ENCODE results near the gene DPY19L1. TPM values are rescaled to one million over a fixed set of nuclear protein-coding genes. Genes with fewer than 3 reads are reported as not detected.

DPY19L1 gene
- polyA plus RNA-seq (2012; ENCODE audit: insufficient read length, low read depth), result 0.73 TPM

DNA sequence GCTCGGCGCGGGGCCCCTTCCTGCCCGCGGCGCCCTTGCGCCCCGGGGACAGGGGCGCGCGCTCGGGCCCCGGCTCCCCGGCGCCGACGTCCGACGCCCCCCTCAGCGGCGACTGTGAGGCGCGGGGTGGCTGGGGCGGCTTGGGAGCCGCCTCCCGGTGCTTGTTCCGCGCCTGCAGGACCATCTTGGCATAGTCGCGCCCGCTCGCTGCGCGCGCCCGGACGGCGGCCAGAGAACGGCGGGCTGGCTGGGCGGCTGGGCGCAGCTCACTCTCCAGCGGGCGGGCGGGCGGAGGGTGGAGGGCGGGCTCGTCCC lies at the start of gene DPY19L1:
TSS of gene DPY19L1 (minus strand) at position 275 of the 315 bp plus-strand sequence. CDS start at position 184, 91 bp downstream.
- no peak for TF ChIP-seq TAF1 (IDR thresholded peaks at IDR 0.05; ENCODE audit: borderline replicate concordance, insufficient read depth, low read length)
- no peak for TF ChIP-seq FOXP2 (optimal IDR thresholded peaks at IDR 0.05; ENCODE audit: borderline replicate concordance, extremely low read depth, extremely low read length, insufficient read depth)
- no peak for TF ChIP-seq POLR2AphosphoS5 (IDR thresholded peaks at IDR 0.05; ENCODE audit: low read depth, low read length)
- TF ChIP-seq, protein P1, sequence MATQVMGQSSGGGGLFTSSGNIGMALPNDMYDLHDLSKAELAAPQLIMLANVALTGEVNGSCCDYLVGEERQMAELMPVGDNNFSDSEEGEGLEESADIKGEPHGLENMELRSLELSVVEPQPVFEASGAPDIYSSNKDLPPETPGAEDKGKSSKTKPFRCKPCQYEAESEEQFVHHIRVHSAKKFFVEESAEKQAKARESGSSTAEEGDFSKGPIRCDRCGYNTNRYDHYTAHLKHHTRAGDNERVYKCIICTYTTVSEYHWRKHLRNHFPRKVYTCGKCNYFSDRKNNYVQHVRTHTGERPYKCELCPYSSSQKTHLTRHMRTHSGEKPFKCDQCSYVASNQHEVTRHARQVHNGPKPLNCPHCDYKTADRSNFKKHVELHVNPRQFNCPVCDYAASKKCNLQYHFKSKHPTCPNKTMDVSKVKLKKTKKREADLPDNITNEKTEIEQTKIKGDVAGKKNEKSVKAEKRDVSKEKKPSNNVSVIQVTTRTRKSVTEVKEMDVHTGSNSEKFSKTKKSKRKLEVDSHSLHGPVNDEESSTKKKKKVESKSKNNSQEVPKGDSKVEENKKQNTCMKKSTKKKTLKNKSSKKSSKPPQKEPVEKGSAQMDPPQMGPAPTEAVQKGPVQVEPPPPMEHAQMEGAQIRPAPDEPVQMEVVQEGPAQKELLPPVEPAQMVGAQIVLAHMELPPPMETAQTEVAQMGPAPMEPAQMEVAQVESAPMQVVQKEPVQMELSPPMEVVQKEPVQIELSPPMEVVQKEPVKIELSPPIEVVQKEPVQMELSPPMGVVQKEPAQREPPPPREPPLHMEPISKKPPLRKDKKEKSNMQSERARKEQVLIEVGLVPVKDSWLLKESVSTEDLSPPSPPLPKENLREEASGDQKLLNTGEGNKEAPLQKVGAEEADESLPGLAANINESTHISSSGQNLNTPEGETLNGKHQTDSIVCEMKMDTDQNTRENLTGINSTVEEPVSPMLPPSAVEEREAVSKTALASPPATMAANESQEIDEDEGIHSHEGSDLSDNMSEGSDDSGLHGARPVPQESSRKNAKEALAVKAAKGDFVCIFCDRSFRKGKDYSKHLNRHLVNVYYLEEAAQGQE (IDR thresholded peaks at IDR 0.05; ENCODE audit: insufficient read depth in 1 of 2, low read depth in 2 of 2, low read length in 2 of 2), result no peak
- no peak for TF ChIP-seq SIN3A (IDR thresholded peaks at IDR 0.05; ENCODE audit: borderline replicate concordance, insufficient read depth, low read length)

DNA sequence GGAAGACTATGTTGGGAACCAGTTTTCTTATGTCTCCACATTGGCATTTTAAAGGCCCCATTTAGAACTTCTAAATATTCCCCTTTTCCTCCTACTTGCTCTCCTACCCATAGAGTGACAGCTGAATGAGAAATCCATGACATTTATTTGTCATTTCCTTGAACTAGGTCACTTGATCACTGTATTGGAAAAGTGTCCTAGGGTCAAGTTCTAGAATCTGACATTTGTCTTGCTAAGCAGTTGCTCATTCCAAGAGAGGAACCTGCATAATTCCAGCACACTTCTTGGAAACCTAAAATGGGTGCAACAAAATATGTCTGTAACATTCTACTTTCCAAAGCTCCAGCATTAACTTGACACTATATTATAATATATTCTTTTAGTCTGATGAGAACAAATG lies 3.6 kb upstream of the DPY19L1 start:
- TF ChIP-seq SIN3A (IDR thresholded peaks at IDR 0.05; ENCODE audit: borderline replicate concordance, insufficient read depth, low read length) (no peak), POLR2AphosphoS5 (IDR thresholded peaks at IDR 0.05; ENCODE audit: low read depth, low read length) (no peak), TAF1 (IDR thresholded peaks at IDR 0.05; ENCODE audit: borderline replicate concordance, insufficient read depth, low read length) (no peak), FOXP2 (optimal IDR thresholded peaks at IDR 0.05; ENCODE audit: borderline replicate concordance, extremely low read depth, extremely low read length, insufficient read depth) (no peak)
- TF ChIP-seq, protein P1 (IDR thresholded peaks at IDR 0.05; ENCODE audit: insufficient read depth in 1 of 2, low read depth in 2 of 2, low read length in 2 of 2), result no peak

DNA sequence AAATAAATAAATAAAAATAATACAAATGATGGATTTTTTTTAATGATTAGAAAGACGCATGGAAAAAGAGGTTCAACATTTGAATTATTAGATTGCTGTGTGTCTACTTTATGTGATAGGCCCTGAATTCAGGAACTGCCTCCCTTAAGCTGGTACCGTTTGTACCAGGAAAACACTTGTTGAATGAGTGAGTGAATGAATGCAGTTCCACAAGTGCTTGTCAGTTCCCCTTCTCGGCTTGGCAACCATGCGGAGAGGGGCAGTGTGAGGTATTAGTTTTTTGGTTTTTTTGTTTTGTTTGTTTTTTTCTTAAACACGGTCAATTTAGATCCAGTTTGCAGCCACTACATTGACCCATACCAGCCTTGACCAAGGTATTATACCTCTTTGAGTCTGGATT lies 2.1 kb upstream of the DPY19L1 start:
- TF ChIP-seq POLR2AphosphoS5 (IDR thresholded peaks at IDR 0.05; ENCODE audit: low read depth, low read length) (no peak), FOXP2 (optimal IDR thresholded peaks at IDR 0.05; ENCODE audit: borderline replicate concordance, extremely low read depth, extremely low read length, insufficient read depth) (no peak), SIN3A (IDR thresholded peaks at IDR 0.05; ENCODE audit: borderline replicate concordance, insufficient read depth, low read length) (no peak), TAF1 (IDR thresholded peaks at IDR 0.05; ENCODE audit: borderline replicate concordance, insufficient read depth, low read length) (no peak)
- TF ChIP-seq, protein P1 (IDR thresholded peaks at IDR 0.05; ENCODE audit: insufficient read depth in 1 of 2, low read depth in 2 of 2, low read length in 2 of 2), result no peak

DNA sequence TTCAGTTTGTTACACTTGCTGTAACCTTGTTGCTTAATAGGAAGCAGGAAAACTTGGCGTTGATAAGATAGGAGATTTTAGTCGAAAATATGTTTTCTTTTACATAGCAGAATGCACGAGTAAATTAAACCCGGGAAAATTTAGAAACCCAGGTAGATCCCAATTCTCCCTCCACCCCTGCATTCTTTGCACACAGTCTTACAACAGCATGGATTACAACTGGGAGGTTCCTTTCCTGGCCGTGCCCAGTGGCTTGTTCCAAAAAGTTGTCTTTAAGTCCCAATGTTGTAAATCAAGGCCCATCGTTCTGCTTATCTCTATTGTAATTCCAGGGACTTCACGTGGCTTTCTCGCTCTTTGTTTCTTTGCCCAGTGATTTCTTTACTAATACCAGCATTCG lies 1.1 kb upstream of the DPY19L1 start:
- no peak for TF ChIP-seq TAF1 (IDR thresholded peaks at IDR 0.05; ENCODE audit: borderline replicate concordance, insufficient read depth, low read length)
- no peak for TF ChIP-seq POLR2AphosphoS5 (IDR thresholded peaks at IDR 0.05; ENCODE audit: low read depth, low read length)
- TF ChIP-seq, protein P1 (IDR thresholded peaks at IDR 0.05; ENCODE audit: insufficient read depth in 1 of 2, low read depth in 2 of 2, low read length in 2 of 2), result no peak
- TF ChIP-seq SIN3A (IDR thresholded peaks at IDR 0.05; ENCODE audit: borderline replicate concordance, insufficient read depth, low read length), result no peak
- TF ChIP-seq FOXP2 (optimal IDR thresholded peaks at IDR 0.05; ENCODE audit: borderline replicate concordance, extremely low read depth, extremely low read length, insufficient read depth), result no peak
